ENCODE results near the gene EPOP. TPM values are rescaled to one million over a fixed set of nuclear protein-coding genes. Genes with fewer than 3 reads are reported as not detected.
A peak's percentile ranks its signal among the peaks of the same experiment; 100 is the strongest.

EPOP gene
- total and polyA plus RNA-seq, 8 donors = 1.5 to 2.1 (median 1.7) TPM

DNA sequence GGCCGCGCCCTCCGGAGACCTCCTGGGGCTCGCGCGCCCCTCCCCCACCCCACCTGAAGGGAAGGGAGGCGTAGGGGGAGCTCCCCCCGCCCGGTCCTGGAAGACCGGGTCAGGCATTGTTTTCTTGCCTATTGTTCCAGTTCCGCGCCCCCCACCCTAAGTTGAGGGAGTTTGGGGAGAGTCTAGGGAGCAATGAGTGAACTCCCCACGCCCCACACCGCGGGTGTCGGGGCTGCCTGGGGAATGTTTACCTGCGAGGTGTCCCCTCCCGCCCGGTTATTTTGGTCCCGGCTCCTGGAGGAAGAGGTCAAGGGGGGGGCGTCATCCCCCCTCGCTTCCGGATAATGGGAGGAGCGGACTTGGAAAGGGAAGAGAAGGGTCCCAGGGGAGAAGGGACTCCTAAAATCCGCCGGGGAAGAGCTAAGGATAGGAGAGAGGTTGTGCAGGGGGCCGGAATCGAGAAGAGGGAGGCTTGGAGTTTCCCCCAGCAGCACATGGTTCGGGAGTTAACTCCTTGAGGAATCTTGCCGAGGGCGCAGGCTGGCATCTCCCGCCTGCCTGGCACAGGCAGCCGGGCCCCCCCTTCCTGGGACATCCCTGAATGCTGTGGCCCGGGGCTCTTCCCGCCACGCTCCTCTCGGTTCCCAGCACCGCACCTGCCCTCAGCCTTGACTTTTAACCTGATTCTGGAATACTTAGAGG, 31.2 kb upstream of the EPOP start:
- Histone ChIP-seq H3K4me3 (peak overlapping the region; percentile 57 to 88), H3K36me3 (peaks cover 0 to 30% of the 10 kb centered on the region in 2 donors), H3K27ac (peak overlapping the region; percentile 81 to 98), H3K9me3 (no peaks in the 10 kb centered on the region), H3K4me1 (peaks cover 10 to 49% of the 10 kb centered on the region in 2 donors), H3K27me3 (no peaks in the 10 kb centered on the region)
- intact Hi-C loops (cut with DNase I) = no loop called here
- ATAC-seq = no peak
- no peak for TF ChIP-seq CTCF (IDR thresholded peaks at IDR 0.05)
- peak in 1 of 4 donors; percentile 50 for DNase-seq

DNA sequence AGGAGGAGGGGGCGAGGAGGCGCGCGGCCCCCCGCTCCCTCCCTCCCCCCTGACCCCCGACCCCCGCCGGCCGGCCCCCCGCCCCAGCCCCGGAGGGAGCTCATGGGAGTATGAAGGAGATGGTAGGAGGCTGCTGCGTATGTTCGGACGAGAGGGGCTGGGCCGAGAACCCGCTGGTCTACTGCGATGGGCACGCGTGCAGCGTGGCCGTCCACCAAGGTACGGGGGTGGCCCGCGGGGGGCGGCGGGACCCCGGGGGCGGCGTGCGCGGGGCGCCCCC, 30.7 kb upstream of the EPOP start:
- Histone ChIP-seq H3K36me3 (peaks cover 0 to 30% of the 10 kb centered on the region in 2 donors), H3K4me3 (peak overlapping the region; percentile 57 to 88), H3K27ac (peak overlapping the region; percentile 81 to 98), H3K27me3 (no peaks in the 10 kb centered on the region), H3K9me3 (no peaks in the 10 kb centered on the region), H3K4me1 (peaks cover 10 to 54% of the 10 kb centered on the region in 2 donors)
- ATAC-seq (no peak), DNase-seq (no peak)
- intact Hi-C loops (cut with DNase I) = no loop called here
- TF ChIP-seq CTCF (IDR thresholded peaks at IDR 0.05) = no peak

DNA sequence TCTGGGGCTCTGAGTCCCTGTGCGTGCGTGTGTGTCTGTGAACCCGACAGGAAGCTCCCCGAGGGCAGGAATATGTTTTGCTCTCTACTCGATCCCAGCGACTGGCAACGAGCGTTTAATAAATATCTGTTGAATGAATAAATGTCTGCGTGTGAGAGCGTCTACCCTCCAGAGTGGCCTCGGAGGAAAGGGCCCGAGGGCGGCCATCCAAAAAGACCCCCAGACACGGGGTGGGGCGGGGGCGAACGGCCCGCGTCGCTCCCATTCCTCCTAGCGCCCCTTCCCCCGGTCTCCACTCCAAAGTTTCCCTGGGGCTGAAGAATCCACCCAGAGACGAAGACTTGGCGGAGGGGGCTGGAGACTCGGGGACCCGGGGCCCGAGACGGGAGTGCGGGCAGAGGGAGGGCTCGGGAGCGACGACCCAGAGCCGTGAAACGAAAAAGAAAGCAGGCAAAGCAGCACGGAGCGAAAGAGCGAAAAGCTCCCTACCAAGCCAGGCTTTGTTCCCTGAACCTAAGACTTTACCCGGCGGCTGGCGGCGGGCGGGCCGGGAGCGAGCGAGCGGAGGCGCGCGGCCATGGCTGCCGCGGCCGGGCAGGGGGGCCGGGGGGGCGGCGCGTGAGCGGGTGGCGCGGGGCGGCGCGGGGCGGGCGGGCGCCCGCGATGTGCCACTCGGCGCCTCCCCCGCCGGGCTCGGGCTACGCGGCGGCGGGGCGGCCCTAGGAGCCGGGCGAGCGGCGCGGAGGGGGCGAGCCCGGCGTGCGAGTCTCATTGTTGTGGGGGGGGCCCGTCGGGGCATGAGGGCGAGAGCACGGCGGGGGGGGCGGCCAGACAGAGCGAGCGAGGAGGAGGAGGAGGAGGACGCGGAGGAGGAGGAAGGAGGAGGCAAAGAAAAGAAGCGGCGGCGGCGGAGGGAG, 30.1 kb upstream of the EPOP start, which contains the start of gene MLLT6:
TSS of gene MLLT6 (plus strand) at position 668 of the 917 bp plus-strand sequence. CDS start 360 bp downstream, outside the sequence.
- Histone ChIP-seq H3K27ac (peak within 1 kb of the TSS; percentile 96 to 98), H3K36me3 (peaks cover 0 to 25% of the 10 kb centered on the region in 2 donors), H3K27me3 (no peaks in the 10 kb centered on the region), H3K9me3 (no peaks in the 10 kb centered on the region), H3K4me3 (peak within 1 kb of the TSS; percentile 71 to 88), H3K4me1 (peaks cover 10 to 54% of the 10 kb centered on the region in 2 donors)
- DNase-seq (peak; percentile 69 to 92 (median 79)), ATAC-seq (peak; percentile 17)
- no peak for TF ChIP-seq CTCF (IDR thresholded peaks at IDR 0.05)
- intact Hi-C loops (cut with DNase I) = no loop called here

GRCh38 chr17:38703742-38704605, 29.2 kb upstream of the EPOP start:
- no peaks in the 10 kb centered on the region for H3K27me3 ChIP-seq
- peak; percentile 60 for ATAC-seq
- H3K9me3 ChIP-seq = no peaks in the 10 kb centered on the region
- peaks cover 0 to 16% of the 10 kb centered on the region in 2 donors for H3K36me3 ChIP-seq
- no peak for TF ChIP-seq CTCF (IDR thresholded peaks at IDR 0.05)
- H3K4me3 ChIP-seq = peak overlapping the region; percentile 71 to 88
- peak; percentile 66 to 94 (median 90) for DNase-seq
- intact Hi-C loops (cut with DNase I) = no loop called here
- peak overlapping the region; percentile 96 to 98 for H3K27ac ChIP-seq
- H3K4me1 ChIP-seq = peaks cover 10 to 56% of the 10 kb centered on the region in 2 donors

All from left lung (tissue), 10 donors.